NCI-H69 (cell line): ENCODE measurements around the gene RETNLB.

Experiments used
- DNase-seq: peaks from one replicate; lab custom pipeline; 2025; lab: John Stamatoyannopoulos, UW

RETNLB gene

GRCh38 chr3:108757404-108757982 lies at the start of gene RETNLB:
TSS of gene RETNLB (minus strand) at chr3:108757410. CDS start at chr3:108757185, 225 bp downstream.
- peak; percentile 72 for DNase-seq

GRCh38 chr3:108806316-108806715 lies 49.1 kb upstream of the RETNLB start:
- DNase-seq: no peak

- no peak for DNase-seq
Observed at GRCh38 chr3:108804966-108805365, 47.8 kb upstream of the RETNLB start.

- DNase-seq: no peak
Observed at GRCh38 chr3:108804437-108804836, 47.2 kb upstream of the RETNLB start.

- no peak for DNase-seq
Observed at GRCh38 chr3:108791473-108791872, 34.3 kb upstream of the RETNLB start.

GRCh38 chr3:108780235-108780634 lies 23.0 kb upstream of the RETNLB start:
- DNase-seq: no peak

GRCh38 chr3:108779496-108779895 lies 22.3 kb upstream of the RETNLB start:
- no peak for DNase-seq

GRCh38 chr3:108775649-108776048 lies 18.4 kb upstream of the RETNLB start:
- no peak for DNase-seq

GRCh38 chr3:108767253-108767652 lies 10.0 kb upstream of the RETNLB start:
- DNase-seq: no peak

GRCh38 chr3:108755686-108756085 lies 1.5 kb downstream of the RETNLB start:
- no peak for DNase-seq

GRCh38 chr3:108744762-108745161 lies 12.4 kb downstream of the RETNLB start:
- DNase-seq: no peak

GRCh38 chr3:108742929-108743328 lies 14.3 kb downstream of the RETNLB start:
- no peak for DNase-seq

- DNase-seq: no peak
Observed at GRCh38 chr3:108736821-108737220, 20.4 kb downstream of the RETNLB start.

GRCh38 chr3:108728934-108729333 lies 28.3 kb downstream of the RETNLB start:
- DNase-seq: no peak

GRCh38 chr3:108728105-108728504 lies 29.1 kb downstream of the RETNLB start:
- no peak for DNase-seq

- no peak for DNase-seq
Observed at GRCh38 chr3:108724101-108724500, 33.1 kb downstream of the RETNLB start.

GRCh38 chr3:108722724-108723123 lies 34.5 kb downstream of the RETNLB start:
- no peak for DNase-seq

GRCh38 chr3:108719178-108719806 lies 37.9 kb downstream of the RETNLB start:
- no peak for DNase-seq

- DNase-seq: no peak
Observed at GRCh38 chr3:108718454-108718853, 38.8 kb downstream of the RETNLB start.

GRCh38 chr3:108713816-108714215 lies 43.4 kb downstream of the RETNLB start:
- DNase-seq: peak; percentile 5

- DNase-seq: no peak
Observed at GRCh38 chr3:108713009-108713516, 44.1 kb downstream of the RETNLB start.
